SKM-1 treated with dmso at 0.1 percent for 144 hours (cell line): Measurements from ENCODE around the gene SH3BGRL2.
"Not testable (repeated sequence)": the region's sequence is repeated elsewhere in the genome, so short reads cannot be mapped to it uniquely, and the experiment has no call there.

Experiments used
- DNase-seq: peaks from one replicate; lab custom pipeline; 2025; ENCODE audit not compliant: unreplicated experiment; lab: John Stamatoyannopoulos, UW

Gene SH3BGRL2

GRCh38 chr6:79648328-79648727 lies 17.2 kb downstream of the SH3BGRL2 start:
- DNase-seq: no peak

DNA sequence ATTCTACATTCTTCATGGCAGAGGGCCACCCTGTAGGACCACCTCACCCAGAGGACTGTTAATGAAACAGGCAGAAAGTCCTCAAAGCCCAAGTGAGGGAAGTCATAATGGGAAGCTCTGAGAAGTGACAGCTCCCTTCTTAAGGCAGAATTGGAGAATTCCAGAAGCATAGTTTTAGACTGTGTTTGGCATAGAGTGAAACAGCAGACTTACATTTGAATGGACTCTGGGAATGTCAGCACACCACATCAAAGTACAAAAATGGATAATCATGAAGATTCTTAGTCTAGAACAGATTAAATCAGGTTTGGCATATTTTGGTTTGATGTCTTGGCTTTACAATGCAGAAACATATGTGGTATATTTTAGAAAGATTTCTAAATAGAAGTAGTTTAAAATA lies 17.9 kb downstream of the SH3BGRL2 start:
- DNase-seq: no peak

GRCh38 chr6:79650950-79651349 lies 19.8 kb downstream of the SH3BGRL2 start:
- DNase-seq: no peak

DNA sequence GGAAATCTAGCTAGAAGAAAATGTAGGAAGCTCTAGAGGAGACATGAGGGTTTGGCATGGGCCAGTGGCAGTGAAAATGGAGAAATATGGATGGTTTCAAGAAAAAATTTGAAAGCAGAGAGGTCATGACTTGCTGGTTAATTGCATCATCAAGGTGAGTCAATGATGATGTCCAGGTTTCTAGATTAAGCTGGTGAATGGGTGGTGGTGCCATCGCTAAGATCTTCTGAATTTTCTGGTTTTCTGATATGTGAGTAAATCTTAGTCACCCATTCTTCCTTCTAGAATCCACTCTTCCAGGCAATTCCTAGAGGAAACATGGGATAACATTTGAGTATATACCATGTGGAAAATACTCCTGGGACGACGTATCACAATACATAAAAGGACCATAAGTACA lies 25.0 kb downstream of the SH3BGRL2 start:
- DNase-seq: no peak

DNA sequence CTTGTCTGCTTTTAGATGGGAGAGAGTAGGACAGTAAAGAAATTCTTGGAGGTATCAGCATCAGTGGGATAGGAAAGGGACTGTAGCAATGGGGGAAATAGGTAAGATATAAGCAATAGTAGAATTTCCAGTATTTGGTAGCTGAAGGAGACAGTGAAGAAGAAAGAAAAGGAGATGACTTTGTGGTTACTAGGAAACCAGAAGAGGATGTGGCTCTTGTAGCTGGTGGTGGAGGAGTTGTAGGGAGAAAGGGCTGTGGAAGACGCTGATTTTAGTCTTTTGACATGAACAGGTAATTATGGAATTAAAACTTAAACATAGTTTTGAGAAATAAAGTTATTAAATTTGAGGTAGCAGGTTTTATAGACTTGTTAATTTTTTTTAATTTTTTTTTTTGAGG lies 26.1 kb downstream of the SH3BGRL2 start:
- no peak for DNase-seq

- not testable (repeated sequence) for DNase-seq
These were observed 32.5 kb downstream of the SH3BGRL2 start for GRCh38 chr6:79663655-79664054.

- no peak for DNase-seq
These were observed 34.8 kb downstream of the SH3BGRL2 start for GRCh38 chr6:79665725-79666551.

GRCh38 chr6:79666634-79667033 lies 35.5 kb downstream of the SH3BGRL2 start:
- no peak for DNase-seq

- no peak for DNase-seq
These were observed 37.3 kb downstream of the SH3BGRL2 start for GRCh38 chr6:79668381-79668780.

GRCh38 chr6:79669766-79670165 lies 38.6 kb downstream of the SH3BGRL2 start:
- no peak for DNase-seq

DNA sequence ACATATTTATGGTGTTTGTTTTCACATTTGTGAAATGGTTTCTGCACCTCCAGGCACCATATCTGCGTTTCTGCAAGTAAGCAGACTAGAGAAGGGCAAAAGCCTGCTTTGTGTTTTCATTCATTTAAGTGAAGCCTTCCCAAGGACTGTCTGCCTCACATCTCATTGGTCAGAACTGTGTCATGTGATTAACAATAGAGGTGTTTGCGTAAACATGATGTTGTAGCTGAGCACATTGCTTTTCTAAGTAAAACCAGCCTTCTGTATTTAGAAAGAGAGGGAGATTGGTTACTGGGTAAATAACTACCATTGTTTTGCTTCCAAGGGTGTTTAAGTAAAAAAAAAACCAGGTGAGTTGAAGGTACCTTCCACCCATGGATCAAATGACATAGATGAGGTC lies 39.7 kb downstream of the SH3BGRL2 start:
- DNase-seq: no peak

GRCh38 chr6:79671600-79672266 lies 40.6 kb downstream of the SH3BGRL2 start:
- no peak for DNase-seq

GRCh38 chr6:79672631-79673111 lies 41.5 kb downstream of the SH3BGRL2 start:
- no peak for DNase-seq

GRCh38 chr6:79673947-79674346 lies 42.8 kb downstream of the SH3BGRL2 start:
- DNase-seq: no peak

- no peak for DNase-seq
These were observed 45.9 kb downstream of the SH3BGRL2 start for GRCh38 chr6:79676785-79677736.

GRCh38 chr6:79682682-79683081 lies 51.6 kb downstream of the SH3BGRL2 start:
- DNase-seq: not testable (repeated sequence)

DNA sequence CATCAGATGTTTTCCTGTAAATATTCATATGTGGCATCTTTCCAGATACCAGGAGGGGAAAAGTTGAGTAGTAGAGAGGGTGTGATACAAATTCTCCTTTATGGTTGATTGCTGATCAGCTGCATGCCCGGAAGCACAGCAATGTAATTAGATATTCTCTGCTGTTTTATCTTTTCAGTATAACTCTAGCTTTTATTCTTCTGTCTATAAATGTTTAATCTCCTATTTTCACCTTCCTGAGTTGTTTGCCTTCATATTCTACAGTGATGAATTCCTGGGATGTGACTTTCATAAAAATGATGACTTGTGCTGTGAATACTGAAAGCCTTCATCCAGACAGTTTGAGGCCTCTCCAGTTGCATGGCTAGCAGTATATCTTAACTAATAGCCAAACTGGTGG lies 53.7 kb downstream of the SH3BGRL2 start:
- DNase-seq: no peak

GRCh38 chr6:79686707-79687309 lies 55.7 kb downstream of the SH3BGRL2 start:
- DNase-seq: no peak

DNA sequence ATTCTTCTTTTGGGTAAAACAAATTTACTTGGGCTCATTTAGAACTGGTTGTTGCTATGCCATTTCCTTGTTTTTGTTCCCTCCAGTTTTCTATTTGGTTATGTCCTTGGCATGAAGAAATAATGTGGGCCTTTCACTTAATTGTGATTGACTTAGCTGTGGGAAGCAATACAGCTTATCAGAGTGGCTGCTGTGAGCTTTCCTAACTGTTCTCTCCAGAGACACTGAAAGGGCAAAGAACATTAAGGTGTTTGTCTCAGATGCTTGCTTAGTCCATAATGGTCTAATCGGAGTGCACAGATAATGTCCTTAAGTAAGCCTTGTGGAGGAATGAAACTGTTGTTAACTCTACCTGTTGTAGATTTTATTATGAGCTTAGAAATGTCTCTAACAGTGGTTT lies 56.6 kb downstream of the SH3BGRL2 start:
- no peak for DNase-seq

- no peak for DNase-seq
These were observed 63.0 kb downstream of the SH3BGRL2 start for GRCh38 chr6:79694156-79694555.
